K562 (cell line): Measurements from ENCODE around the gene ARHGAP33. TPM values are rescaled to one million over a fixed set of nuclear protein-coding genes. Genes with fewer than 3 reads are reported as not detected.

Experiments
- ETV1 ChIP-seq: fragments of 450-650 bp; conservative IDR thresholded peaks from 2 replicates; pipeline ENCODE4 v1.6.1; 2016; ENCODE audit warnings: missing genetic modification characterization, control low read depth, low read depth, missing compliant biosample characterization
- NR2C1 ChIP-seq, 2 experiments: fragments of 450-650 bp; IDR thresholded peaks; 2 replicates each; pipeline ENCODE4 v1.6.1; 2017; ENCODE audit warnings: mild to moderate bottlenecking in 2 of 2, antibody characterized with exemption in 1 of 2, inconsistent platforms in 1 of 2, missing compliant biosample characterization in 1 of 2, missing genetic modification characterization in 1 of 2
- NR4A1 ChIP-seq, 2 experiments: fragments of 250-450 bp in 1 of 2; fragments of 450-650 bp in 1 of 2; sonication (Bioruptor Pico) in 1 of 2; IDR thresholded peaks; 2 replicates each; pipeline versions ENCODE4 v1.4.0 to v1.6.1; 2016 to 2020; ENCODE audit warnings: mild to moderate bottlenecking in 2 of 2, missing compliant biosample characterization in 1 of 2, missing genetic modification characterization in 1 of 2, moderate library complexity in 1 of 2
- SIN3A ChIP-seq, 2 experiments: fragments of 150-350 bp in 1 of 2; IDR thresholded peaks; 2 replicates each; pipeline ENCODE4 v1.6.1; 2011 to 2016; ENCODE audit warnings: borderline replicate concordance in 2 of 2, low read depth in 2 of 2, low read length in 2 of 2, mild to moderate bottlenecking in 2 of 2, moderate library complexity in 2 of 2; ENCODE audit not compliant: control insufficient read depth in 1 of 2
- TAF15 ChIP-seq: fragments of 200-400 bp; formaldehyde crosslinking; IDR thresholded peaks from 2 replicates; pipeline ENCODE4 v1.6.1; 2017; ENCODE audit warnings: mild to moderate bottlenecking, low read depth, low read length, moderate library complexity
- ZNF146 ChIP-seq: IDR thresholded peaks from one replicate; pipeline ENCODE4 v1.6.1; 2018; ENCODE audit warnings: missing compliant biosample characterization; ENCODE audit not compliant: unreplicated experiment
- ZNF316 ChIP-seq: fragments of 450-650 bp; IDR thresholded peaks from 2 replicates; pipeline ENCODE4 v1.6.1; 2016
- ZNF561 ChIP-seq: fragments of 450-650 bp; formaldehyde crosslinking; conservative IDR thresholded peaks from 2 replicates; pipeline ENCODE4 v1.4.0; 2020; ENCODE audit warnings: mild to moderate bottlenecking, moderate library complexity
- ZNF644 ChIP-seq: fragments of 200-800 bp; sonication (Bioruptor generic); IDR thresholded peaks from 2 replicates; pipeline ENCODE4 v1.6.1; 2016; ENCODE audit warnings: low read depth, missing genetic modification characterization, missing compliant biosample characterization
- ZNF785 ChIP-seq: fragments of 250-450 bp; sonication (Bioruptor Pico); IDR thresholded peaks from 2 replicates; pipeline ENCODE4 v1.4.0; 2020; ENCODE audit warnings: mild to moderate bottlenecking
- polyA plus RNA-seq, 8 experiments: library from polyadenylated mRNA; depleted of rRNA in 4 of 8; stranded (reverse) in 5 of 8; unstranded in 3 of 8; fragments of >200 nt; fragmentation: Nextera tagmentation in 2 of 8; fragmentation: Illumina TruSeq in 1 of 8; extraction: Ambion mirVana in 2 of 8; extraction: Trizol in 1 of 8; gene quantifications; 2 replicates each; pipeline versions ENCODE4 v1.2.1 to v1.2.3, GENCODE V29; 2011 to 2014; ENCODE audit warnings: inconsistent platforms in 1 of 8, missing spikeins in 1 of 8
- total RNA-seq, 7 experiments: library from RNA; depleted of rRNA in 6 of 7; stranded (reverse); fragments of >200 nt in 6 of 7; fragmentation: Illumina TruSeq in 2 of 7; extraction: Trizol in 2 of 7; gene quantifications; 2 replicates each; pipeline versions ENCODE4 v1.2.1 to v1.2.3, GENCODE V29; 2011 to 2021; ENCODE audit warnings: low replicate concordance in 1 of 7
- TF ChIP-seq, protein P1 (sequence below): fragments of 450-650 bp; formaldehyde crosslinking; IDR thresholded peaks from 2 replicates; pipeline ENCODE4 v1.4.0; 2020; ENCODE audit warnings: mild to moderate bottlenecking, moderate library complexity
- TF ChIP-seq, protein P2 (sequence below): fragments of 250-450 bp; sonication (Bioruptor Pico); IDR thresholded peaks from 2 replicates; pipeline ENCODE4 v1.4.0; 2020
- TF ChIP-seq, protein P3 (sequence below): sonication (generic); formaldehyde crosslinking; IDR thresholded peaks from 2 replicates; pipeline ENCODE4 v1.9.0; 2022; ENCODE audit warnings: mild to moderate bottlenecking, missing genetic modification reagents
- TF ChIP-seq, protein P4 (sequence below): fragments of 450-650 bp; IDR thresholded peaks from 2 replicates; pipeline ENCODE4 v1.6.1; 2017; ENCODE audit warnings: antibody characterized with exemption, mild to moderate bottlenecking

The ARHGAP33 gene
- total and polyA plus RNA-seq, 9 of the 15 experiments (the other 6 are each of a cell fraction or from before 2014, with no cell fraction given), result 0.06 to 26.6 (median 1.6) TPM; not detected in 1

DNA sequence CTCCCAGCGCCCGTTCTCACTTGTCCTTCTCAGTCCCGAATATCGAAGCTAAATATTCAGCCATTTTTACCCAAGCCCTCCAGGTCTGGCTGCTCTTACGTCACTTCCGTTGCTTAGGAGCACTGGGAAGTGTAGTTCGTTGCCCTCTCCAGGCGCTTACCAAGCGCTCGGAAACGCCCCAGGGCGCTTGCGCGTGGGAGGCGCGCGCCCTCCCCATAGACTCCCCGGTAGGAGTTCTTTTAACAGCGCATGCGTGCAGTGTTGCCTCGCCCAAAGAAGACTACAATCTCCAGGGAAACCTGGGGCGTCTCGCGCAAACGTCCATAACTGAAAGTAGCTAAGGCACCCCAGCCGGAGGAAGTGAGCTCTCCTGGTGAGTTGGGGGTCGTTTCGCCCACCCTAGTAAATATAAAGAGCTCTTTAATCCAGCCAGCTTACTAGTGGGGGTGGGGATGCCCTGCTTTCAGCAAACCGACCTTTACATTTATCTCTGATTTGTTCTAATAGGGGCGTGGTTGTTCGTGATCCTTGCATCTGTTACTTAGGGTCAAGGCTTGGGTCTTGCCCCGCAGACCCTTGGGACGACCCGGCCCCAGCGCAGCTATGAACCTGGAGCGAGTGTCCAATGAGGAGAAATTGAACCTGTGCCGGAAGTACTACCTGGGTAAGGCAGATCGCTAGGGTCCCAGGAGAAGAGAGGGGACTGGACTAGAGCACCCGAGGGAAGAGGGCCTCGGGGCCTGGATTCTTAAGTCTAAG, 29.9 kb upstream of the ARHGAP33 start, which contains the start of the genes PSENEN and U2AF1L4 (continued):
- TF ChIP-seq, protein P1, sequence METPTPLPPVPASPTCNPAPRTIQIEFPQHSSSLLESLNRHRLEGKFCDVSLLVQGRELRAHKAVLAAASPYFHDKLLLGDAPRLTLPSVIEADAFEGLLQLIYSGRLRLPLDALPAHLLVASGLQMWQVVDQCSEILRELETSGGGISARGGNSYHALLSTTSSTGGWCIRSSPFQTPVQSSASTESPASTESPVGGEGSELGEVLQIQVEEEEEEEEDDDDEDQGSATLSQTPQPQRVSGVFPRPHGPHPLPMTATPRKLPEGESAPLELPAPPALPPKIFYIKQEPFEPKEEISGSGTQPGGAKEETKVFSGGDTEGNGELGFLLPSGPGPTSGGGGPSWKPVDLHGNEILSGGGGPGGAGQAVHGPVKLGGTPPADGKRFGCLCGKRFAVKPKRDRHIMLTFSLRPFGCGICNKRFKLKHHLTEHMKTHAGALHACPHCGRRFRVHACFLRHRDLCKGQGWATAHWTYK, result no peak
- TF ChIP-seq ZNF644 (tag) (no peak; the same call in 1 of the 2 replicates), ZNF785 (CRISPR knock-in tag) (no peak), ZNF316 (no peak), NR2C1 (IDR thresholded peaks at IDR 0.05) (peak; percentile 49), NR2C1 (tag; IDR thresholded peaks at IDR 0.05) (peak; percentile 54; the same call in 1 of the 2 replicates), ETV1 (tag) (peak; percentile 75), ZNF561 (CRISPR knock-in tag) (no peak), SIN3A (IDR thresholded peaks at IDR 0.05; ENCODE audit: borderline replicate concordance in 2 of 2, control insufficient read depth in 1 of 2, low read depth in 2 of 2, low read length in 2 of 2) (peak; percentile 87 to 88; a peak in 3 of 4 replicates), ZNF146 (CRISPR knock-in tag) (no peak), TAF15 (no peak), NR4A1 (CRISPR knock-in tag; IDR thresholded peaks at IDR 0.05) (no peak), NR4A1 (tag; IDR thresholded peaks at IDR 0.05) (no peak)
- TF ChIP-seq, protein P2, sequence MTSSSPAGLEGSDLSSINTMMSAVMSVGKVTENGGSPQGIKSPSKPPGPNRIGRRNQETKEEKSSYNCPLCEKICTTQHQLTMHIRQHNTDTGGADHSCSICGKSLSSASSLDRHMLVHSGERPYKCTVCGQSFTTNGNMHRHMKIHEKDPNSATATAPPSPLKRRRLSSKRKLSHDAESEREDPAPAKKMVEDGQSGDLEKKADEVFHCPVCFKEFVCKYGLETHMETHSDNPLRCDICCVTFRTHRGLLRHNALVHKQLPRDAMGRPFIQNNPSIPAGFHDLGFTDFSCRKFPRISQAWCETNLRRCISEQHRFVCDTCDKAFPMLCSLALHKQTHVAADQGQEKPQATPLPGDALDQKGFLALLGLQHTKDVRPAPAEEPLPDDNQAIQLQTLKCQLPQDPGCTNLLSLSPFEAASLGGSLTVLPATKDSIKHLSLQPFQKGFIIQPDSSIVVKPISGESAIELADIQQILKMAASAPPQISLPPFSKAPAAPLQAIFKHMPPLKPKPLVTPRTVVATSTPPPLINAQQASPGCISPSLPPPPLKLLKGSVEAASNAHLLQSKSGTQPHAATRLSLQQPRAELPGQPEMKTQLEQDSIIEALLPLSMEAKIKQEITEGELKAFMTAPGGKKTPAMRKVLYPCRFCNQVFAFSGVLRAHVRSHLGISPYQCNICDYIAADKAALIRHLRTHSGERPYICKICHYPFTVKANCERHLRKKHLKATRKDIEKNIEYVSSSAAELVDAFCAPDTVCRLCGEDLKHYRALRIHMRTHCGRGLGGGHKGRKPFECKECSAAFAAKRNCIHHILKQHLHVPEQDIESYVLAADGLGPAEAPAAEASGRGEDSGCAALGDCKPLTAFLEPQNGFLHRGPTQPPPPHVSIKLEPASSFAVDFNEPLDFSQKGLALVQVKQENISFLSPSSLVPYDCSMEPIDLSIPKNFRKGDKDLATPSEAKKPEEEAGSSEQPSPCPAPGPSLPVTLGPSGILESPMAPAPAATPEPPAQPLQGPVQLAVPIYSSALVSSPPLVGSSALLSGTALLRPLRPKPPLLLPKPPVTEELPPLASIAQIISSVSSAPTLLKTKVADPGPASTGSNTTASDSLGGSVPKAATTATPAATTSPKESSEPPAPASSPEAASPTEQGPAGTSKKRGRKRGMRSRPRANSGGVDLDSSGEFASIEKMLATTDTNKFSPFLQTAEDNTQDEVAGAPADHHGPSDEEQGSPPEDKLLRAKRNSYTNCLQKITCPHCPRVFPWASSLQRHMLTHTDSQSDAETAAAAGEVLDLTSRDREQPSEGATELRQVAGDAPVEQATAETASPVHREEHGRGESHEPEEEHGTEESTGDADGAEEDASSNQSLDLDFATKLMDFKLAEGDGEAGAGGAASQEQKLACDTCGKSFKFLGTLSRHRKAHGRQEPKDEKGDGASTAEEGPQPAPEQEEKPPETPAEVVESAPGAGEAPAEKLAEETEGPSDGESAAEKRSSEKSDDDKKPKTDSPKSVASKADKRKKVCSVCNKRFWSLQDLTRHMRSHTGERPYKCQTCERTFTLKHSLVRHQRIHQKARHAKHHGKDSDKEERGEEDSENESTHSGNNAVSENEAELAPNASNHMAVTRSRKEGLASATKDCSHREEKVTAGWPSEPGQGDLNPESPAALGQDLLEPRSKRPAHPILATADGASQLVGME (CRISPR knock-in tag), result no peak
- TF ChIP-seq, protein P3, sequence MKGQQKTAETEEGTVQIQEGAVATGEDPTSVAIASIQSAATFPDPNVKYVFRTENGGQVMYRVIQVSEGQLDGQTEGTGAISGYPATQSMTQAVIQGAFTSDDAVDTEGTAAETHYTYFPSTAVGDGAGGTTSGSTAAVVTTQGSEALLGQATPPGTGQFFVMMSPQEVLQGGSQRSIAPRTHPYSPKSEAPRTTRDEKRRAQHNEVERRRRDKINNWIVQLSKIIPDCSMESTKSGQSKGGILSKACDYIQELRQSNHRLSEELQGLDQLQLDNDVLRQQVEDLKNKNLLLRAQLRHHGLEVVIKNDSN, result no peak
- TF ChIP-seq, protein P4, sequence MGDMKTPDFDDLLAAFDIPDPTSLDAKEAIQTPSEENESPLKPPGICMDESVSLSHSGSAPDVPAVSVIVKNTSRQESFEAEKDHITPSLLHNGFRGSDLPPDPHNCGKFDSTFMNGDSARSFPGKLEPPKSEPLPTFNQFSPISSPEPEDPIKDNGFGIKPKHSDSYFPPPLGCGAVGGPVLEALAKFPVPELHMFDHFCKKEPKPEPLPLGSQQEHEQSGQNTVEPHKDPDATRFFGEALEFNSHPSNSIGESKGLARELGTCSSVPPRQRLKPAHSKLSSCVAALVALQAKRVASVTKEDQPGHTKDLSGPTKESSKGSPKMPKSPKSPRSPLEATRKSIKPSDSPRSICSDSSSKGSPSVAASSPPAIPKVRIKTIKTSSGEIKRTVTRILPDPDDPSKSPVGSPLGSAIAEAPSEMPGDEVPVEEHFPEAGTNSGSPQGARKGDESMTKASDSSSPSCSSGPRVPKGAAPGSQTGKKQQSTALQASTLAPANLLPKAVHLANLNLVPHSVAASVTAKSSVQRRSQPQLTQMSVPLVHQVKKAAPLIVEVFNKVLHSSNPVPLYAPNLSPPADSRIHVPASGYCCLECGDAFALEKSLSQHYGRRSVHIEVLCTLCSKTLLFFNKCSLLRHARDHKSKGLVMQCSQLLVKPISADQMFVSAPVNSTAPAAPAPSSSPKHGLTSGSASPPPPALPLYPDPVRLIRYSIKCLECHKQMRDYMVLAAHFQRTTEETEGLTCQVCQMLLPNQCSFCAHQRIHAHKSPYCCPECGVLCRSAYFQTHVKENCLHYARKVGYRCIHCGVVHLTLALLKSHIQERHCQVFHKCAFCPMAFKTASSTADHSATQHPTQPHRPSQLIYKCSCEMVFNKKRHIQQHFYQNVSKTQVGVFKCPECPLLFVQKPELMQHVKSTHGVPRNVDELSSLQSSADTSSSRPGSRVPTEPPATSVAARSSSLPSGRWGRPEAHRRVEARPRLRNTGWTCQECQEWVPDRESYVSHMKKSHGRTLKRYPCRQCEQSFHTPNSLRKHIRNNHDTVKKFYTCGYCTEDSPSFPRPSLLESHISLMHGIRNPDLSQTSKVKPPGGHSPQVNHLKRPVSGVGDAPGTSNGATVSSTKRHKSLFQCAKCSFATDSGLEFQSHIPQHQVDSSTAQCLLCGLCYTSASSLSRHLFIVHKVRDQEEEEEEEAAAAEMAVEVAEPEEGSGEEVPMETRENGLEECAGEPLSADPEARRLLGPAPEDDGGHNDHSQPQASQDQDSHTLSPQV, result no peak
